K562 (cell line): ENCODE data around the gene TECPR1. TPM values are rescaled to one million over a fixed set of nuclear protein-coding genes. Genes with fewer than 3 reads are reported as not detected.

Experiments
- ATAC-seq: fragments of 200-7000 bp; cut with Tn5 transposase; 3 replicates; pipeline ENCODE4 v1.9.1; 2020; ENCODE audit warnings: moderate library complexity
- BruUV-seq: library from RNA; stranded (reverse); fragments of 400-500 nt; replicated peaks from 2 replicates; lab custom pipeline; 2021; lab: Mats Ljungman, UMichigan
- CTCF ChIA-PET: fragments of 300-600 bp; formaldehyde crosslinking; extraction: SDS; loops from one replicate; lab custom pipeline; 2021; ENCODE audit warnings: low intra/inter-chr PET ratio; lab: Yijun Ruan, JAX
- POLR2A ChIA-PET: fragments of 300-600, 350-650 bp; sonication (Branson Sonifier 250); formaldehyde crosslinking; extraction: SDS; loops from one replicate; lab custom pipeline; 2021; ENCODE audit warnings: antibody characterized with exemption, inconsistent platforms; lab: Yijun Ruan, JAX
- DNase-seq, 4 experiments: peaks; one replicate each; pipeline versions ENCODE4 v3.0.0 to v3.0.0-alpha.2; 2011 to 2018; ENCODE audit warnings: low spot score in 3 of 4, mixed read lengths in 3 of 4; ENCODE audit errors: extremely low read depth in 1 of 4
- FAIRE-seq: peaks from 2 replicates; lab custom pipeline; 2011; peaks lifted over from hg19 to GRCh38; lab: Jason Lieb, UNC
- H2AFZ ChIP-seq: 2 replicates; pipeline ENCODE4 v1.6.0; 2011; ENCODE audit warnings: low read depth, low read length, control low read depth, inconsistent platforms
- H3K27ac ChIP-seq: fragments of 200-600 bp; 3 replicates; pipeline ENCODE4 v1.8.0; 2011; ENCODE audit warnings: low read depth, mild to moderate bottlenecking, control low read depth, inconsistent platforms, low read length, moderate library complexity, mixed read lengths; ENCODE audit errors: extremely low read depth
- H3K27me3 ChIP-seq, 2 experiments: fragments of 300-600 bp in 1 of 2; 2 replicates in 1 of 2; 3 replicates in 1 of 2; pipeline versions ENCODE4 v1.6.0 to v1.8.0; 2011; ENCODE audit warnings: inconsistent platforms in 2 of 2, low read length in 2 of 2, mild to moderate bottlenecking in 1 of 2, mixed read lengths in 1 of 2, moderate library complexity in 1 of 2; ENCODE audit not compliant: control insufficient read depth in 2 of 2, insufficient read depth in 2 of 2
- H3K36me3 ChIP-seq: fragments of 300-600 bp; 3 replicates; pipeline ENCODE4 v1.8.0; 2011; ENCODE audit warnings: mild to moderate bottlenecking, low read length, inconsistent platforms; ENCODE audit not compliant: control insufficient read depth, insufficient read depth
- H3K4me1 ChIP-seq, 2 experiments: fragments of 200-600 bp in 1 of 2; replicated peaks in 1 of 2; 2 replicates in 1 of 2; 3 replicates in 1 of 2; pipeline versions ENCODE4 v1.5.1 to v1.8.0; 2011; ENCODE audit warnings: inconsistent platforms in 2 of 2, low read length in 2 of 2, mild to moderate bottlenecking in 1 of 2, mixed read lengths in 1 of 2, moderate library complexity in 1 of 2; ENCODE audit not compliant: control insufficient read depth in 2 of 2, insufficient read depth in 2 of 2
- H3K4me2 ChIP-seq: 2 replicates; pipeline ENCODE4 v1.6.1; 2011; ENCODE audit warnings: low read length, control low read depth, inconsistent platforms, mixed read lengths; ENCODE audit not compliant: insufficient read depth
- H3K4me3 ChIP-seq: fragments of 200-600 bp; sonication (generic), shearing (Covaris generic); 2 replicates; pipeline ENCODE4 v1.5.1; 2016; ENCODE audit warnings: control low read depth, inconsistent platforms
- H3K79me2 ChIP-seq: fragments of 200-600 bp; 3 replicates; pipeline ENCODE4 v1.8.0; 2011; ENCODE audit warnings: low read length, inconsistent platforms; ENCODE audit not compliant: control insufficient read depth, insufficient read depth
- H3K9ac ChIP-seq, 2 experiments: 2 replicates each; pipeline versions ENCODE4 v1.6.0 to v1.6.1; 2011; ENCODE audit warnings: low read depth in 2 of 2, low read length in 2 of 2, control low read depth in 1 of 2, inconsistent platforms in 1 of 2, mild to moderate bottlenecking in 1 of 2, mixed read lengths in 1 of 2; ENCODE audit not compliant: insufficient read depth in 1 of 2
- H3K9me1 ChIP-seq: one replicate; pipeline ENCODE4 v1.6.0; 2011; ENCODE audit warnings: inconsistent platforms, mild to moderate bottlenecking, low read length, moderate library complexity; ENCODE audit not compliant: control insufficient read depth, insufficient read depth
- H3K9me3 ChIP-seq: replicated peaks from 2 replicates; pipeline ENCODE4 v1.5.1; 2011; ENCODE audit warnings: low read depth, low read length, inconsistent platforms; ENCODE audit not compliant: control insufficient read depth, insufficient read depth
- H4K20me1 ChIP-seq: replicated peaks from 2 replicates; pipeline ENCODE4 v1.6.1; 2011; ENCODE audit warnings: low read length, inconsistent platforms, mixed read lengths; ENCODE audit not compliant: control insufficient read depth, insufficient read depth
- BACH1 ChIP-seq: fragments of 200-800 bp; sonication (Bioruptor generic); IDR thresholded peaks from 2 replicates; pipeline ENCODE4 v1.6.1; 2016; ENCODE audit warnings: missing genetic modification characterization, missing compliant biosample characterization
- XRCC5 ChIP-seq: fragments of 200-400 bp; formaldehyde crosslinking; IDR thresholded peaks from 2 replicates; pipeline ENCODE4 v1.6.1; 2017; ENCODE audit warnings: low read depth, mild to moderate bottlenecking, low read length
- ZNF384 ChIP-seq: IDR thresholded peaks from 2 replicates; pipeline ENCODE4 v1.6.1; 2012; ENCODE audit warnings: low read depth, low read length, improper control_type of control experiment
- WGBS: fragments of 100-300 bp; shearing (Covaris generic); methylation state at CpG from one replicate; pipeline ENCODE4 v1.1.6; 2016; ENCODE audit warnings: low coverage, mixed read lengths; ENCODE audit not compliant: insufficient coverage; ENCODE audit errors: missing lambda C conversion rate; 5-methylcytosine and 5-hydroxymethylcytosine counted together
- in situ Hi-C: fragments of 300-500 bp; cut with MboI; formaldehyde crosslinking; loops from 4 replicates; pipeline ENCODE4 v1.15.0; 2018; ENCODE audit warnings: inconsistent platforms, mixed read lengths
- intact Hi-C: fragments of 100-400 bp; cut with micrococcal nuclease; formaldehyde crosslinking; loops from 2 replicates; pipeline ENCODE4 v1.14.2; 2022
- polyA plus RNA-seq, 8 experiments: library from polyadenylated mRNA; depleted of rRNA in 4 of 8; stranded (reverse) in 5 of 8; unstranded in 3 of 8; fragments of >200 nt; fragmentation: Nextera tagmentation in 2 of 8; fragmentation: Illumina TruSeq in 1 of 8; extraction: Ambion mirVana in 2 of 8; extraction: Trizol in 1 of 8; gene quantifications; 2 replicates each; pipeline versions ENCODE4 v1.2.1 to v1.2.3, GENCODE V29; 2011 to 2014; ENCODE audit warnings: inconsistent platforms in 1 of 8, missing spikeins in 1 of 8
- total RNA-seq, 7 experiments: library from RNA; depleted of rRNA in 6 of 7; stranded (reverse); fragments of >200 nt in 6 of 7; fragmentation: Illumina TruSeq in 2 of 7; extraction: Trizol in 2 of 7; gene quantifications; 2 replicates each; pipeline versions ENCODE4 v1.2.1 to v1.2.3, GENCODE V29; 2011 to 2021; ENCODE audit warnings: low replicate concordance in 1 of 7
- TF ChIP-seq, protein P1 (sequence below), 2 experiments: IDR thresholded peaks in 1 of 2; conservative IDR thresholded peaks in 1 of 2; 2 replicates each; pipeline ENCODE4 v1.6.1; 2016; ENCODE audit warnings: low read depth in 2 of 2, mild to moderate bottlenecking in 1 of 2, missing compliant biosample characterization in 1 of 2, missing genetic modification characterization in 1 of 2, moderate library complexity in 1 of 2
- TF ChIP-seq, protein P2 (sequence below), 2 experiments: IDR thresholded peaks; 2 replicates each; pipeline ENCODE4 v1.6.1; 2011; ENCODE audit warnings: borderline replicate concordance in 1 of 2, control low read depth in 1 of 2, low read depth in 1 of 2, low read length in 1 of 2, mild to moderate bottlenecking in 1 of 2, mixed read lengths in 1 of 2, moderate library complexity in 1 of 2; ENCODE audit not compliant: insufficient read depth in 1 of 2, insufficient read length in 1 of 2, poor library complexity in 1 of 2, severe bottlenecking in 1 of 2; ENCODE audit errors: extremely low read depth in 1 of 2

The TECPR1 gene
- total and polyA plus RNA-seq, 9 of the 15 experiments (the other 6 are each of a cell fraction or from before 2014, with no cell fraction given) = 0.17 to 15.0 (median 2.2) TPM

DNA sequence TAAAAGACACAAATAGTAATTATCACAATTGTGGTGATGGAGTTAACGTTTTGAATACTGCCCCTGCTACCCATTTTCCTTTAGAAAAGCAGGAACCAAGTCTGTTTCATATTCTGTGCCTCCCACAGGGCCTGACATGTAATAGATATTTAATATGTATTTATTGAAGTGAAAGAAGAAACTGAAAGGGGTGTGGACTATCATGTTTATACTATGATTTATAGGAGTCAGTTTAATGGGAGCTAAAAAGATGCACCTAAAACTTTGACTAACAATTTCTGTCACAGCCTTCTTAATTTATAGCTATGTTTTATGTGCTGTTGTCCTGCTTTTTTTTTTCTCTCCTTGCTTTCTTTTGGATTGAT is 64.9 kb downstream of the TECPR1 start:
- Histone ChIP-seq H3K79me2 (no peaks in the 10 kb centered on the region), H3K9ac (no peak overlapping the region), H3K9me3 (no peaks in the 10 kb centered on the region), H4K20me1 (no peaks in the 10 kb centered on the region), H3K4me2 (no peak overlapping the region), H3K27me3 (no peaks in the 10 kb centered on the region), H3K4me3 (no peak overlapping the region), H3K27ac (no peak overlapping the region), H3K36me3 (peaks cover 21% of the 10 kb centered on the region; the same call in 1 of the 3 replicates), H2AFZ (no peak overlapping the region), H3K4me1 (peaks cover 3% of the 10 kb centered on the region in 2 experiments; a peak in 1 of 5 replicates), H3K9me1 (no peaks in the 10 kb centered on the region)
- intact Hi-C loops = no loop called here
- BruUV-seq = no TSS peak
- in situ Hi-C loops = no loop called here
- POLR2A ChIA-PET = interaction anchor here (1.5 kb wide), 1 partner anchor 19 kb away, joined by 4 read pairs; no protein-coding TSS in a partner anchor
- FAIRE-seq (no peak), ATAC-seq (no peak), DNase-seq (no peak)
- CTCF ChIA-PET = no interaction called here
- TF ChIP-seq, protein P1, sequence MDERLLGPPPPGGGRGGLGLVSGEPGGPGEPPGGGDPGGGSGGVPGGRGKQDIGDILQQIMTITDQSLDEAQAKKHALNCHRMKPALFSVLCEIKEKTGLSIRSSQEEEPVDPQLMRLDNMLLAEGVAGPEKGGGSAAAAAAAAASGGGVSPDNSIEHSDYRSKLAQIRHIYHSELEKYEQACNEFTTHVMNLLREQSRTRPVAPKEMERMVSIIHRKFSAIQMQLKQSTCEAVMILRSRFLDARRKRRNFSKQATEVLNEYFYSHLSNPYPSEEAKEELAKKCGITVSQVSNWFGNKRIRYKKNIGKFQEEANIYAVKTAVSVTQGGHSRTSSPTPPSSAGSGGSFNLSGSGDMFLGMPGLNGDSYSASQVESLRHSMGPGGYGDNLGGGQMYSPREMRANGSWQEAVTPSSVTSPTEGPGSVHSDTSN (CRISPR knock-in tag; IDR thresholded peaks at IDR 0.05; ENCODE audit: low read depth) = no peak
- TF ChIP-seq, protein P1 (tag; conservative IDR thresholded peaks at IDR 0.05; ENCODE audit: low read depth) = peak; percentile 40
- no peak for TF ChIP-seq ZNF384
- TF ChIP-seq BACH1 (tag) = no peak
- TF ChIP-seq, protein P2, sequence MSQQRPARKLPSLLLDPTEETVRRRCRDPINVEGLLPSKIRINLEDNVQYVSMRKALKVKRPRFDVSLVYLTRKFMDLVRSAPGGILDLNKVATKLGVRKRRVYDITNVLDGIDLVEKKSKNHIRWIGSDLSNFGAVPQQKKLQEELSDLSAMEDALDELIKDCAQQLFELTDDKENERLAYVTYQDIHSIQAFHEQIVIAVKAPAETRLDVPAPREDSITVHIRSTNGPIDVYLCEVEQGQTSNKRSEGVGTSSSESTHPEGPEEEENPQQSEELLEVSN (IDR thresholded peaks at IDR 0.05; ENCODE audit: borderline replicate concordance in 1 of 2, extremely low read depth in 1 of 2, insufficient read depth in 1 of 2, insufficient read length in 1 of 2, low read depth in 1 of 2, low read length in 1 of 2, poor library complexity in 1 of 2, severe bottlenecking in 1 of 2) = no peak
- no peak for TF ChIP-seq XRCC5
- WGBS = 32% methylated on average over 1 of the region's 1 CpG
